ENCODE results near the gene ATXN7L1.
"Not testable (repeated sequence)": the region's sequence is repeated elsewhere in the genome, so short reads cannot be mapped to it uniquely, and the experiment has no call there.

DNA sequence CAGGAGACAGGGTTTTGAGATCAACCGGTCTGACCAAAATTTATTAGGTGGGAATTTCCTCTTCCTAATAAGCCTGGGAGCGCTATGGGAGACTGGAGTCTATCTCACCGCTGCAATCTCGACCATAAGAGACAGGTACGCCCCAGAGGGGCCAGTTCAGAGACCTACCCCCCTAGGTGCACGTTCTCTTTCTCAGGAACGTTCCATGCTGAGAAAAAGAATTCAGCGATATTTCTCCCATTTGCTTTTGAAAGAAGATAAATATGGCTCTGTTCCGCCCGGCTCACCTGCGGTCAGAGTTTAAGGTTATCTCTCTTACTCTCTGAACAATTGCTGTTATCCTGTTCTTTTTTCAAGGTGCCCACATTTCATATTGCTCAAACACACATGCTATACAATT is 179.2 kb downstream of the ATXN7L1 start:
- TF ChIP-seq POLR2A (IDR thresholded peaks at IDR 0.05; ENCODE audit: low read depth, low read length); BHLHE40 (IDR thresholded peaks at IDR 0.05; ENCODE audit: low read depth, low read length); RCOR1 (IDR thresholded peaks at IDR 0.05; ENCODE audit: insufficient replicate concordance, low read length): not testable (repeated sequence)
- TF ChIP-seq, protein P1, sequence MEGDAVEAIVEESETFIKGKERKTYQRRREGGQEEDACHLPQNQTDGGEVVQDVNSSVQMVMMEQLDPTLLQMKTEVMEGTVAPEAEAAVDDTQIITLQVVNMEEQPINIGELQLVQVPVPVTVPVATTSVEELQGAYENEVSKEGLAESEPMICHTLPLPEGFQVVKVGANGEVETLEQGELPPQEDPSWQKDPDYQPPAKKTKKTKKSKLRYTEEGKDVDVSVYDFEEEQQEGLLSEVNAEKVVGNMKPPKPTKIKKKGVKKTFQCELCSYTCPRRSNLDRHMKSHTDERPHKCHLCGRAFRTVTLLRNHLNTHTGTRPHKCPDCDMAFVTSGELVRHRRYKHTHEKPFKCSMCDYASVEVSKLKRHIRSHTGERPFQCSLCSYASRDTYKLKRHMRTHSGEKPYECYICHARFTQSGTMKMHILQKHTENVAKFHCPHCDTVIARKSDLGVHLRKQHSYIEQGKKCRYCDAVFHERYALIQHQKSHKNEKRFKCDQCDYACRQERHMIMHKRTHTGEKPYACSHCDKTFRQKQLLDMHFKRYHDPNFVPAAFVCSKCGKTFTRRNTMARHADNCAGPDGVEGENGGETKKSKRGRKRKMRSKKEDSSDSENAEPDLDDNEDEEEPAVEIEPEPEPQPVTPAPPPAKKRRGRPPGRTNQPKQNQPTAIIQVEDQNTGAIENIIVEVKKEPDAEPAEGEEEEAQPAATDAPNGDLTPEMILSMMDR (conservative IDR thresholded peaks at IDR 0.05; ENCODE audit: low read depth, low read length), result not testable (repeated sequence)

Data from IMR-90 (cell line).